HG03175 (cell line): ENCODE results near the gene MPHOSPH6.
A peak's percentile ranks its signal among the peaks of the same experiment; 100 is the strongest.
"Not testable (repeated sequence)": the region's sequence is repeated elsewhere in the genome, so short reads cannot be mapped to it uniquely, and the experiment has no call there.

Experiments
- ATAC-seq: cut with Tn5 transposase; IDR thresholded peaks from one replicate; pipeline ENCODE4 v1.9.1; 2021; ENCODE audit warnings: mild to moderate bottlenecking, moderate library complexity; ENCODE audit not compliant: unreplicated experiment

The MPHOSPH6 gene, protein sequence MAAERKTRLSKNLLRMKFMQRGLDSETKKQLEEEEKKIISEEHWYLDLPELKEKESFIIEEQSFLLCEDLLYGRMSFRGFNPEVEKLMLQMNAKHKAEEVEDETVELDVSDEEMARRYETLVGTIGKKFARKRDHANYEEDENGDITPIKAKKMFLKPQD

DNA sequence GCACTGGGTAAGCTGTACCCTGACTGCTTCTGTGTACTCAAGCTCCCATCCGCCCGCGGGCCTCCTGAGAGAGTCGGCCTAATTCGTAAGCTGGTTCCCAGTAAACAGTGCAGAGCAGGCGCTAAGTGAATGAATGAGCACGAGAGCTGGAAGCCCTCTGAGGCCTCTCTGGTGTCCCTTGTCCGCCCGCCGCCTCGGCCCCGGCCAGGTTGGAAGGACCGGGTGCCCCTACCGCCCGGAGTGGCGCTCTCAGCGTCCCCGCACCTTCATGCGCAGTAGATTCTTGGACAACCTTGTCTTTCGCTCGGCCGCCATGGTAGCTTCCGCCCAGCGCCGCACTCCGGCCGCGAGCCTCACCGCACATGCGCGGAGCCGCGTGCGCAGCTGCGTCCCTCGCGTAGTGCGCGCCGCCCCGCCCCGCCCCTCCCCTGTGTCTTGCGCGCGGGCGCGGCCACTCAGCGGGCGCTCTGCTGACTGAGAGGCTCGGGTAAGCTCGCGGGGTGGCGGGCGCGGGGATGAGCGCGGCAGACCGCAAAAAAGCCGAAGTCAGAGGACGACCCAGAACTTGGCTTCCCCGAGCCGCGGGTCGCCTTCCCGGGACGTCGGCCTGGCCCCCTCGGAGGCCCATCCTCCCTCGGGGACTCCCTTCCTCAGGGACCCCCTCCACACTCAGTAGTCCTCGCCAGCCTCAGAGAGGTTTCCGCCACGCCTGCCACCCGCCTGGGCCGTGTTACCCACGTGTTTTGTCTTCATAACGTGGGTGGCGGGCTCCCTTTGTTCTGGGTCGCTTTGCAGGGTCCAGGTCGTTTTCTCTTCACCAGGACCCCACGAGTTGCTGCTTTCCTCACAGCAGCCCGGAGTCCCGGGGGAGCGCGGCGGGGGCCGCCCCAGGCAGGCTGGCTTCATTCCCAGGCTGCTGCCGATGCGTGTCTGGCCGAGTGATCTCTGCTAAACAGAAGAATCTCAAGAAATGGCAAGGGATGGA is at the start of gene MPHOSPH6:
Gene MPHOSPH6, minus strand, starts transcription at position 364 of the 985 bp plus-strand sequence. Its CDS starts 49 bp downstream, at position 315.
- peak; percentile 96 for ATAC-seq

GRCh38 chr16:82219298-82219697 is 49.3 kb upstream of the MPHOSPH6 start:
- ATAC-seq: no peak

GRCh38 chr16:82209314-82209713 is 39.3 kb upstream of the MPHOSPH6 start:
- ATAC-seq: not testable (repeated sequence)

GRCh38 chr16:82203198-82203597 is 33.2 kb upstream of the MPHOSPH6 start:
- ATAC-seq: no peak

DNA sequence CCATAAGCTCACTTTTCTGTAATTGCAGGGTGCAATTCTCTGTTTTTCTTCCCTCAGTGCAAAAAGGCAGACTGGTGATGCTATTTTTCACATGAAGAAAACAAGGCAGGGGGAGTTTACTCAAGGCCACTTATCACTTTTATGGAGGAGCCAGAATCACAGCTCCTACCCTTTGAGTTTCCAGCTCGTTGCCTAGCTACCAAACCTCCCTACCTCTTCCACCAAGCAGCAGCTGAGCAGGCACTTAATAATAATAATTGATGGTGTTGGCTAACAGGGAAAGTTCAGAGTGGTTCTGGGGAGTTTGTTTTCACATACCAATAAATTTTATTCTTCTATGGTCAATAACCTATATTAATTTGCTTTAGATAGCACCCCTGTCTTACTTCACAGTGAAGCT is 31.9 kb upstream of the MPHOSPH6 start:
- ATAC-seq: no peak

DNA sequence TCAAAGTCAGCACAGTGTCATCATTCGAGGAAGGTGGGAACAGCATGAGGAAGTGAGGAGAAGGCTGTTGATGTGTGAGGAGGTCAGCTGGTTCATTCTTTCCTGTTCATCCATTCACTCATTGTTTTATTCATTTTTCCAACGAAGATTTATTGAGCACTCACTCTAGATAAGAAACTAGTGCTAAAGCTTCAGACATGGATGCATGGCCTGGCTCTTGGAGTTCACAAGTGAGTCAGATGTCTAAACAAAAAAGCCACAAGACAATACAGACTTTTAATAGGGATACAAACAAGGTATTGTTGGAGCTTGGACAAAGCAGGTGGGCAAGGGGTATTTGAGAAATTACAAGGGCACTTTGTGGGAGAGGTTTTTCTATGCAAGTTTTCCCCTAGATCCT is 31.3 kb upstream of the MPHOSPH6 start:
- no peak for ATAC-seq

DNA sequence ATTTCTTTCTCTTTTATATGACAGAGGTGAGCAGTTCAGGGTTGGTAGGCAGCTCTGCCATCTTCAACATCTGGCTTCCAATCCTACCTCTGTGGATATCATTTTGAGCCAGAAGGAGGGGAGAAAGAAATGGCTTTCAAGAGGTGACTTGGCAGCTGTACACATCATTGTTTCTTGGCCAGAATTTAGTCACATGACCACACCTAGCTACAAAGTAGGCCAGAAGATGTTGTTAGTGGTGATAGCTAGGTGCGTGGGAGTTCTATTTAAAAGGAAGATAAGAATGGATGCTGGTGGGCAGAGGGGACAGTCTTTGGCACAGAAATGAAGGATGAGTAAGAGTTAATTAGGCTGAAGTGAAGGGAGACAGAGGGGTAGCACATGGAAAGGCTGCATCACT is 29.2 kb upstream of the MPHOSPH6 start:
- no peak for ATAC-seq

- ATAC-seq: no peak
Observed at GRCh38 chr16:82197540-82198240, 27.7 kb upstream of the MPHOSPH6 start.

- no peak for ATAC-seq
Observed at GRCh38 chr16:82195917-82196494, 26.0 kb upstream of the MPHOSPH6 start.

DNA sequence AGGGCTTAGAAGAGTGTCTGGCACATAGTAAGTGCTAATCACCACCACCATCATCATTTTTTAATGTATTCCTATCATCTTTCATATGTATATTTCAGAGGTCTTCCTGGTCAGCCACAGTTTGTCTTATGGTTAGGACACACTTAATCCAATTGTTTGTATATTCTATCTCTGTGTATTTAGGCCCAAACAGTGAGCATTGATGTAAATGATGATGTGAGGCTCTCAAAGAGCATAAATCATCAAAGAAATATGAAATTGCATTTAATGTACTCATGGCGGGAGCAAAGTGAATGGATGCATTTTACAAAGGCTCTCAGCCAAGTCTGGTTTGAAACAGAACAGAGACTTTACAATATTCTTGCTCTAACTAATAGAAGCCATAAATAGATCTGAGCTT is 24.1 kb upstream of the MPHOSPH6 start:
- ATAC-seq: no peak

DNA sequence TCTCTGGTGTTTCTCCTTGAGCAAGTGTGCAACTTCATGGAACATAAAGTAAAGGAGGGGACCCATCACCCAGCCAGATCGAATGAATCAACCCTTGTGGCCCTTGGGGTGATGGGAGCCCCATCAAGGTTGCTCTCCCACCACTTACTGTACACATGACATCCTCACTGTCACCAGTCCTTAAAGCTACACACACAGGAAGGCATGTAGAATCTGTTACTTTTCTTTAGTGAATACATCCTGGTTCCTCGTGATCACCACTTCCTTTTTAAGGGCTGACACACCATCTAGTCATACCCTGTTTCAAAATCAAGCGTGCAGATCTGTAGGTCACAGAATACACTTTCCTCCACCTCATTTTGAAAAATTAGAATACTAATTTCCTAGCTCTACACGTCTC is 22.6 kb upstream of the MPHOSPH6 start:
- ATAC-seq: no peak

DNA sequence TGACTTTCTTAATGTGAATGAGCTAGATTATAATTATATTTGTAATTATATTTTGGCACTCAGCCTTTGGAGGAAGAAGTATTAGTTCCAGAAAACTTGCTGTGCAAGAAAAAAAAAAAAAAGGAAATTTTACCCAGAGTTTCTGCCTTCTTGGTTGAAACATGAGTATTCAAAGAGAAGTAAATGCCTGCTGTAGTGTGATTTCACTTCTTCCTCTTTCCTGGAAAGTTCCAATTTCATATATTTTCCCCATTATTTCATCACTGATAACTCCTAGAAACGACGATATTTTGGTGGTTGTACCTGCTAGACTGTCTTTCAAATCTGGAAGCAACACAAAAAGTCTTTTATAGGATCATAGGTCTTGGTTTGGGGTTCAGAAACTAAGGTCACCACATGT is 20.4 kb upstream of the MPHOSPH6 start:
- no peak for ATAC-seq

DNA sequence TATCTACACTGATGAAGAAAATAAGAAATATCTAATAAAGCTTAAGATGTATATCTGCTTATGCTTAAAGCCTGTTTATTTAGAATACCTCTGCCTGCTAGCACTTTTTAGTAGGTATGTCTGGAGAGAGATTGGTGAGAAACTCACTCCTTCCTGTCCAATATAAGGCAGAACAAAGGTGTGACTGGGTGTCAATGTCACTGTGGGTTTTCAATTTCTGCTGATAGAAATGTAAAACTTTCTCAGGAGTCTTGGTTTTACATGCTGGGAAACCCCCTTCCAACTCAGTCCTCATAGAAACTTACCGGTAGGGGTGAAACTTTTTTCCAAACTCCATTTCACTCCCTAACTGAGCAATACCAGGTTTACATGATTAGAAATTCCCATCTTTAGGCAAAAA is 17.8 kb upstream of the MPHOSPH6 start:
- ATAC-seq: no peak

GRCh38 chr16:82185012-82185411 is 15.0 kb upstream of the MPHOSPH6 start:
- ATAC-seq: no peak

- ATAC-seq: no peak
Observed at GRCh38 chr16:82184213-82184612, 14.2 kb upstream of the MPHOSPH6 start.

DNA sequence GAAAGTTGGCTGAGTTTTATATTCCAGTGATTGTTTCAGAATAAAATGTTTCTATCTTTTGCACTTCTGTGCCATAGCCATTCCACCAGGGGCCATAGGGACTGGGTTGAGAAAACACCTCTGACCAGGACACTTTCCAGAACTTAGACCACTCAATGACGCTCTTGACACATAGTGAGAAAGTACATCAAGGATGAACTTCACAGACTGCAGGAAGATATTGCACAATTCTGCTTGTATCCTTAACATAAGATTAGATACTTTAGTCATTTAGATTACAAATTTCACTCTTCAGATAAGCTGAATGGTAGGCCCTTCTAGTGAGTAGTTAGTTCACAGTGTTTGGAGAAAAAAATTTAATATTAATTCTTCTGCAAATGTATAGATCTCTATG is 13.0 kb upstream of the MPHOSPH6 start:
- no peak for ATAC-seq

DNA sequence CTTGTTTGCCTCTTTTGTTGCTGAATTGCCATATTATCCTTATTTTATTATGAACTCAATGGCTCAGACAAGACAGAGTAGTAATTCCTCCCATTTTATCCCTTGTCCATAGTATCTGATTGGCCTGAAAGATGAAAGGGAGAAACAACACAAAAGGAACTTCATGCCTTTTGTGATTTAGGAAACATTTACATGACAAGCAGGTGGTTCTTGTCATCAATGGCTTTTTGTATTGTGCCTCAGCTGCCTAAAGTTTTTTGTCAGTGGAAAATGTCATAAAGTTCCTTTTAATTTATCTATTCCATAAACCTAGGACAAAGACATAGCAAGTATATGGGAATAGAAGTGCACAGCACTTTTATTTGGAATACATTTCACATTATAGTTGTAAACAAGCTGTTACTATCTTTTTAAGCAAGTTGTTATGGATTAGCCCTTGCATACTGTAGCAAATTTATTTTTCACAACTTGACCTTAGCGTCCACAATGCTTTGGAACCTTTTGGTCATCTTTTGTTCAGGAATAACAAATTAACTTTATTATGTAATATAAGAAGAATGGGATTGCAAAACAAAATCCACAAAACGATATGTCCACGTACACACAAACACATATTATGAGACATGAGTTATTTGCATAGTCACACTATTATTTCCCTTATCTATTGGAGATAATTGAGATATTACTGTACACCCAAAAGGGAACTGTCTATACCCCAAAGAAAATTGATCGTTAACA is 12.4 kb upstream of the MPHOSPH6 start:
- no peak for ATAC-seq

DNA sequence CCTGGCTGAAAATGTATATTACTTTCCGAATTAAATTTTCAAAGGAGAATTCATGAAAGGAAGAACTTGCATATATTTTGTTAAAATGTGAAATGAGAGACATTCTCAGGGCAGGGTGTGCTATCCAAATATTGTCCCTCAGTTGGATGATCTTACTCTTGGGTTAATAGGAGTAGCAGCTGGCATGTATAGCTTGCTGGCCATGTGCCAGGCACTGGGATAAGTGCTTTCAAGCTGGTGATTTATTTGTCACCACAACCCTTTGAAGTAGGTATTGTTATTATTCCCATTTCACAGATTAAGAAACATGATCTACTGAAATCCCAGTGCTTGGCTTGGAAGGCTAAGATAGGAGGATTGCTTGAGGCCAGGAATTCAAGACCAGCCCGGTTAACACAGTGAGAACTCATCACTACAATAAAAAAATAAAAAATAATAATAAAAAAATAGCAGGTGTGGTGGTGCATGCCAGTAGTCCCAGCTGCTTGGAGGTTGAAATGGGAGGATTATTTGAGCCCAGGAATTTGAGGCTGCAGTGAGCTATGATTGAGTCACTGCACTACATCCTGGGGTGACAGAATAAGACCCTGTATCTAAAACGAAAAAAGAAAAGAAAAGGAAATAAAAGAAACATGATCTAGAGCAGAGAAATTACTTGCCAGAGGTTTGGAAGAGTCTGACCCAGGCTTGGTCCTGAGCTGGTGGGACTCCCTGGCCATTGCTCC is 11.6 kb upstream of the MPHOSPH6 start:
- ATAC-seq: no peak

GRCh38 chr16:82178352-82178751 is 8.3 kb upstream of the MPHOSPH6 start:
- ATAC-seq: no peak

- ATAC-seq: no peak
Observed at GRCh38 chr16:82177555-82177954, 7.5 kb upstream of the MPHOSPH6 start.
